NK-92 treated with Interleukin-12 subunit alpha and Interleukin-12 subunit beta, amount 100 ng/mL, for 24 hours (cell line): ENCODE measurements around the gene SARS1.

Experiments used
- DNase-seq: peaks from one replicate; lab custom pipeline; 2025; lab: John Stamatoyannopoulos, UW

Gene SARS1

DNA sequence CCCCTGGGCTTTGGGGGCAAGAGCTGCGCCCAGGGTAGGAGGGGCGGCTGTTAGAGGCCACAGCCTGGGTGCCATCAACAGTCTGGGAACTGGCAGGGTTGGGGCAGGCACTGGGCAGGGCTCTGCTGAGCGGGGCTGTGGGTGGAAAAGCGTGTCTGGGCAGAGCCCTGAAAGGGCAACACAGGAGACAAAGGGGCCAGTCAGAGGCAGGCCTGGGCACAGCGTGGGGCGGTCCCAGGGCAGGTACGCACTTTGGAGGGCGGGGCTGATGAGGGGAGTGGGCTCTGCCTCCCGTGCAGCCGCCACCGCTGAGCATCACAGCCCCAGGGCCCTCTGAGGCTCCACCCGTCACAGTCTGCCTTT lies 49.5 kb downstream of the SARS1 start:
- DNase-seq = no peak

DNA sequence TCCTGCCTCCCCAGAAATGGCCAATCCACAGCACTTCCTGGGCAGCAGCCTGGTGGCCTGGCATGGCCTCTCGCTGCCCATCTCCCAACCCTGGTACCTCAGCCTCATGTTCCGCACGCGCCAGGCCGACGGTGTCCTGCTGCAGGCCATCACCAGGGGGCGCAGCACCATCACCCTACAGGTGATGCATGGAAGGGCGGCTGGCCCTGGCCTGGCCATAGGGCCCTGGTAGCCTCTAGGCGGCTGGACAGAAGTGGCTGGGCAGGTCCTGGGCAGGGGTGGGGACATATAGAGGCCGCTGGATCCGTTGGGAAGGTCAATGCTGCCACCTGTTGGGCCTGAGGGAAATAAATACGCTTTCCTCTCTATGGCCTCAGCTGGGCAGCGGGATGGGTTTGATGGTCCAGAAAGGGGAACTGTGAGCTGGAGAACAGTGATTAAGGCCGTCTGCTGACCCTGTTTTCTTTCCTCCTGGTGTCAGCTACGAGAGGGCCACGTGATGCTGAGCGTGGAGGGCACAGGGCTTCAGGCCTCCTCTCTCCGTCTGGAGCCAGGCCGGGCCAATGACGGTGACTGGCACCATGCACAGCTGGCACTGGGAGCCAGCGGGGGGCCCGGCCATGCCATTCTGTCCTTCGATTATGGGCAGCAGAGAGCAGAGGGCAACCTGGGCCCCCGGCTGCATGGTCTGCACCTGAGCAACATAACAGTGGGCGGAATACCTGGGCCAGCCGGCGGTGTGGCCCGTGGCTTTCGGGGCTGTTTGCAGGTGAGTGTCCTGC lies 50.1 kb downstream of the SARS1 start:
- no peak for DNase-seq

DNA sequence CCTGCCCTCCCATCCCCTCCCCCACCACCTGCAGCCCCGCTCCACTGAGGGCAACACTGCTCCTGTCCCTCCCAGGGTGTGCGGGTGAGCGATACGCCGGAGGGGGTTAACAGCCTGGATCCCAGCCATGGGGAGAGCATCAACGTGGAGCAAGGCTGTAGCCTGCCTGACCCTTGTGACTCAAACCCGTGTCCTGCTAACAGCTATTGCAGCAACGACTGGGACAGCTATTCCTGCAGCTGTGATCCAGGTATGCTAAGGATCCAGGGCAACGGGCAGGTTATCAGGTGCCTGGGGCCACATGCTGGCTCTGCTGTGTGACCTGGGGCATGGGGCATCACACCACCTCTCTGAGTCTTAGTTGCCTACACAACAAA lies 50.6 kb downstream of the SARS1 start:
- no peak for DNase-seq

DNA sequence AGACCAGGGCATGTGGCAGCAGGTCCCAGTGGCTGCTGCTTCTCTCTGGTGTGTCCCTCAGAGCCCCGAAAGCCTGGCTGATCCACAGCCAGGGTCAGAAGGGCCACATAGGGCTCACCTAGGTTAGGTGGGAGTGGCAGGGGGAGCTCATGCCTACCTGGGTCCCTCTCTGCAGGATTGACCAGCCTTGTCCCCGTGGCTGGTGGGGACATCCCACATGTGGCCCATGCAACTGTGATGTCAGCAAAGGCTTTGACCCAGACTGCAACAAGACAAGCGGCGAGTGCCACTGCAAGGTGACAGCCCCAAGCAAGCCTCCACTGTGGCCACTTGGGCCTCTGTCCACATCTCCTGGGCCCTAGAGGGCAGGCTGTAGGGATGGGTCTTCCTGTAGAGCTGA lies 51.3 kb downstream of the SARS1 start:
- DNase-seq = no peak

DNA sequence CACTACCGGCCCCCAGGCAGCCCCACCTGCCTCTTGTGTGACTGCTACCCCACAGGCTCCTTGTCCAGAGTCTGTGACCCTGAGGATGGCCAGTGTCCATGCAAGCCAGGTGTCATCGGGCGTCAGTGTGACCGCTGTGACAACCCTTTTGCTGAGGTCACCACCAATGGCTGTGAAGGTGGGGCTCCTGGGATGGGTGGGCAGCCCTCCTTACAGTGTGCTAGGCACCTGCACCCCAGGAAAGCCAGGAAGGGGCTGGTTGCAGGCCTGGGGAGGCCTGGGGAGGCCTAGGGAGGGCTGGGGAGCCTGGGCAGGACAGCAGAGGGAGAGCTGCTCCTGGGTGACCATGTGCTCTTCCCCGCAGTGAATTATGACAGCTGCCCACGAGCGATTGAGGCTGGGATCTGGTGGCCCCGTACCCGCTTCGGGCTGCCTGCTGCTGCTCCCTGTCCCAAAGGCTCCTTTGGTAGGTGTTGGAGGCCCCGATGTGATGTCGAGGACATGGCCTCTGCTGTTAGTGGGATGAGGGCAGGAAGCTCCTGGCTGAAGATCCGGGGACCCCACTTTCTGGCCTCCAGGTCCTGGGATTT lies 52.1 kb downstream of the SARS1 start:
- DNase-seq = no peak

DNA sequence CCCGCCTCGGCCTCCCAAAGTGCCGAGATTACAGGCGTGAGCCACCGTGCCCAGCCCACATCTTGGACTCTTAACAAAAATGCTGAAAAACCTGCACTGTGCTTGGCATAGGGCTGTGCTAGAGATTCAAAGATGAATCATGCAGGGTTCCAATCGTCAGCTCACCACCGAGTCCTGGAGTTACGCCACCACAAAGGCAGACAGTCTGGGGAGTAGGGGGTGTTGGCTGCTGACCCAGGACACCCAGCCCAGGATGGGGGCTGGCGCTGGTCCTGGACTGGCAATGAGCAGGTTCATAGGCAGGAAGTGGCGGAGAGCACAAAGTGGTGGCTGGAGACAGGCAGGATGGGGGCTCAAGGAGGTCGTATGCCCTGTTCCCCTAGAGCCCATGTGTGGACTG lies 53.2 kb downstream of the SARS1 start:
- DNase-seq = no peak

DNA sequence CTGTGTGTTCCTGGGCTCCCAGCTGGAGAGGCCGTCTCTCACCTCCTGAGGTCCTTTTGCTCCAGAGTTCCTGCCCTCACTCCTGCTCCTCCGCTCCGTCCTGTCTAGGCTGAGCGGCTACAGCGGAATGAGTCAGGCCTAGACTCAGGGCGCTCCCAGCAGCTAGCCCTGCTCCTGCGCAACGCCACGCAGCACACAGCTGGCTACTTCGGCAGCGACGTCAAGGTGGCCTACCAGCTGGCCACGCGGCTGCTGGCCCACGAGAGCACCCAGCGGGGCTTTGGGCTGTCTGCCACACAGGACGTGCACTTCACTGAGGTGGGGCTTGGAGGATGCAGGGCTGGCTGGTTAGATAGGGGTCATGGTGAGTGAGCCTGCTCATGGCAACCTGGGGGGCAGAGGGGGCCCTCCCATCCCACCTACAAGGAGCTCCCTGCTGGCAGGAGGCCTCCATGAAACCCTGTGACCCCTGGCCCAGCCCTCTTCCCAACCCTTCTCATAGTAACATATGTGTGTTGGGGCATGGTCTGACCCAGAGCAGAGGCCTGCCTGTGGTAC lies 54.1 kb downstream of the SARS1 start:
- no peak for DNase-seq

DNA sequence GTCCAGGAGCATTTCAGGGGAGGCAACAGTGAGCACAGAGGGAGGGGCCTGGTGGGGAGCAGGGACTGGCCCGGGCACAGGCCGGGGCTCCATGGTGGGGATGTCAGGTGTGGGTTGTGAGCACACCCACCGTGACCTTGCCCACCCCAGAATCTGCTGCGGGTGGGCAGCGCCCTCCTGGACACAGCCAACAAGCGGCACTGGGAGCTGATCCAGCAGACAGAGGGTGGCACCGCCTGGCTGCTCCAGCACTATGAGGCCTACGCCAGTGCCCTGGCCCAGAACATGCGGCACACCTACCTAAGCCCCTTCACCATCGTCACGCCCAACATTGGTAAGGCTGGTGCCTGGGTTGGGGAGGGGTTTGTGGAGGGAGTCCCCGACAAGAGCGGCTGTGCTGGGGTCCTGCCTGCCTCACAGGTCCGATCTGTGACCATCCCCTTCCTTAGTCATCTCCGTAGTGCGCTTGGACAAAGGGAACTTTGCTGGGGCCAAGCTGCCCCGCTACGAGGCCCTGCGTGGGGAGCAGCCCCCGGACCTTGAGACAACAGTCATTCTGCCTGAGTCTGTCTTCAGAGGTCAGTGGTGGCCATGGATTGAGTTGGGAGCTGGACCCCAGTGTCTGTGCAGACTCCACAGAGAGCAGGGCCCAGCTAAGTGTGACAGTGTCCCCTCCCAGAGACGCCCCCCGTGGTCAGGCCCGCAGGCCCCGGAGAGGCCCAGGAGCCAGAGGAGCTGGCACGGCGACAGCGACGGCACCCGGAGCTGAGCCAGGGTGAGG lies 54.9 kb downstream of the SARS1 start:
- no peak for DNase-seq

DNA sequence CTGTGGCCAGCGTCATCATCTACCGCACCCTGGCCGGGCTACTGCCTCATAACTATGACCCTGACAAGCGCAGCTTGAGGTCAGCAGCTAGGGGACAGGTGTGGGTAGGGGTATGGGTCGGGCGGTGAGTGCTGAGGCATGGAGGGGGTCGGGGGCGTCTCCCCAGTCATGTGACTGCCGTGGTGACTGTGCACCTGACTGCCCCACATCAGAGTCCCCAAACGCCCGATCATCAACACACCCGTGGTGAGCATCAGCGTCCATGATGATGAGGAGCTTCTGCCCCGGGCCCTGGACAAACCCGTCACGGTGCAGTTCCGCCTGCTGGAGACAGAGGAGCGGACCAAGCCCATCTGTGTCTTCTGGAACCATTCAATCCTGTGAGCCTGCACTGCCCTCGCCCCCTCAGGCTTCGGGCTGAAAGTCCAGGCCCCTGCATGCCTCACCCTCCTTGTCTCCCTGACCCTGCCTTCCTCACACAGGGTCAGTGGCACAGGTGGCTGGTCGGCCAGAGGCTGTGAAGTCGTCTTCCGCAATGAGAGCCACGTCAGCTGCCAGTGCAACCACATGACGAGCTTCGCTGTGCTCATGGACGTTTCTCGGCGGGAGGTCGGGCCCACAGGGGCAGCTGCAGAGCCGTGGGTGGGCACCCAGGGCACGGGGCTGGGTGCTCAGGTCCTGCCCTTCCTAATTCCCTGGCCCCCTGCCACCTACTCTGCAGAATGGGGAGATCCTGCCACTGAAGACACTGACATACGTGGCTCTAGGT lies 55.7 kb downstream of the SARS1 start:
- DNase-seq = no peak

DNA sequence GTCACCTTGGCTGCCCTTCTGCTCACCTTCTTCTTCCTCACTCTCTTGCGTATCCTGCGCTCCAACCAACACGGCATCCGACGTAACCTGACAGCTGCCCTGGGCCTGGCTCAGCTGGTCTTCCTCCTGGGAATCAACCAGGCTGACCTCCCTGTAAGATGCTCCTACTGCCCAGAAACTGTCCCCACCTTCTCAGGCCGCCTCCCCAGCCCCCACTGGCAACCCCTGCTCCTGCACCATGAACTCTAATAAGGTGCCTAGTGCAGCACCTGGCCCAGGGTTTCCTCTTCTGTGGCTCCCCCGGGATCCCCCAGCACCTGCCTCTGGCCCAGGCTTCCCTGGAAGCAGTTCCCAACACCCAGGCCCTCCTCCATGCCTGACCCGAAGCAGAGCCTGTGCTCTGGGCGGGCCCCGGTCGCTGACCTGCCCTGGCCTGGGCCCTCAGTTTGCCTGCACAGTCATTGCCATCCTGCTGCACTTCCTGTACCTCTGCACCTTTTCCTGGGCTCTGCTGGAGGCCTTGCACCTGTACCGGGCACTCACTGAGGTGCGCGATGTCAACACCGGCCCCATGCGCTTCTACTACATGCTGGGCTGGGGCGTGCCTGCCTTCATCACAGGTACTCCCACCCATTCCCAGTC lies 56.4 kb downstream of the SARS1 start:
- DNase-seq = no peak

DNA sequence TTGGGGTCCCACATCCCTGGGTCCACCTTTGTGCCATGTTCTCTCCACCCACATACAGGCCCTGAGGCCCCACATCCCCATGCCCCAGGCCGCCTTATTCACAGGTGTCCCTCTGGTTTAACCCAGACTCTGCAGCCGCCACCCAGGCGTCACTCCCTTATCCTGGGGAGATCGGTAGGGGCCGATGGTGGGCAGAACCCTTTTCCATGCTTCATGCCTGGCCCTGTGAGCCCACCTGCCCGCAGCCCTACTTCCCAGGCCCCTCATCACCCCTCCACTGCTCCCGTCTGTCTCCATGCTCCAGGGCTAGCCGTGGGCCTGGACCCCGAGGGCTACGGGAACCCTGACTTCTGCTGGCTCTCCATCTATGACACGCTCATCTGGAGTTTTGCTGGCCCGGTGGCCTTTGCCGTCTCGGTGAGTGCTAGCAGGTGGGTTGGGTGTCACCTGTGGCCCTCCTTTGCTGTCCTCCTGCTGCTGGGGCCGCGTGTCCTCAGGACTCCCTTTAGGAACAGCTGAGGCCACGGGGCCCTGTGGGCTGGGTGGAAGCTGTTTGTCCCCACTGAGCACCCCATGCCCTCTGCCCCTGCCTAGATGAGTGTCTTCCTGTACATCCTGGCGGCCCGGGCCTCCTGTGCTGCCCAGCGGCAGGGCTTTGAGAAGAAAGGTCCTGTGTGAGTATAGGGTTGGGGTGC lies 57.1 kb downstream of the SARS1 start:
- no peak for DNase-seq

DNA sequence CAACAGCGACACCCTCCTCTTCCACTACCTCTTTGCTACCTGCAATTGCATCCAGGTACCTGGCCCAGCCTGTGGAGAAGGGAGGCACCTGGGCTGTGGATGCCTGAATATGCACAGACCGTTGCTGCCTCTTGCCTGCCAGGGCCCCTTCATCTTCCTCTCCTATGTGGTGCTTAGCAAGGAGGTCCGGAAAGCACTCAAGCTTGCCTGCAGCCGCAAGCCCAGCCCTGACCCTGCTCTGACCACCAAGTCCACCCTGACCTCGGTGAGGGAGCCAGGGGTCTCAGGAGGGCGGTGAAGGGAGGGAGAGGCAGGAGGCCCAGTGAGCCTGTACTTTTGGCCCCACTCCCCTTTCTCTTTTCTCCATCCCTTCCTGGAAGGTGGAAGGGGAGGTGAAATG lies 57.7 kb downstream of the SARS1 start:
- no peak for DNase-seq

DNA sequence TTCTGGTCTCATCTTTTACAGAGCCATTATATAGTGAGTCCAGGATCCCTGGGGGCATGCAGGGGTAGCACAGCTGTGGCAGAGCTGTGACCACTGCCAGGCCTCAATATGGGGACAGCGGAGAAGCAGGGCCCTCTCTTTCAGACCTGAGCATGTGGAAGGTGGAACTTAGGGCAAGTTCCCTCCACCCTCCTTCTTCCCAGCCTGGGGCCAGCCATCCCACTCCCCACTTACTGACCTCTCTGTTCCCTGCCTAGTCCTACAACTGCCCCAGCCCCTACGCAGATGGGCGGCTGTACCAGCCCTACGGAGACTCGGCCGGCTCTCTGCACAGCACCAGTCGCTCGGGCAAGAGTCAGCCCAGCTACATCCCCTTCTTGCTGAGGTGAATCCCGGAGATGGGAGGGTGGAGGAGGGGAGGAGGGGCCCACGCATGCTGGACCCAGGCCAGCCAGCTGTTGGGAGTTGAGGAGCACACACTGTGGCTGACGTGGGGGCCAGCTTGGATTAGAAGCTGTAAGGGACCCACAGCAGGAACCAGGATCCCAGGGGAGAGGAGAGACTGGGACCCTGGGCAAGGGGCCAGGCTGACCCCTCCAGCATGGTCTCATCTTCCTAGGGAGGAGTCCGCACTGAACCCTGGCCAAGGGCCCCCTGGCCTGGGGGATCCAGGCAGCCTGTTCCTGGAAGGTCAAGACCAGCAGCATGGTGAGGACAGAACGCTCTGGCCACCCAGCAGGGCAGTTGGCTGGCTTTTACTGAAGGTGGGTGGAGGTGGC lies 58.5 kb downstream of the SARS1 start:
- no peak for DNase-seq

DNA sequence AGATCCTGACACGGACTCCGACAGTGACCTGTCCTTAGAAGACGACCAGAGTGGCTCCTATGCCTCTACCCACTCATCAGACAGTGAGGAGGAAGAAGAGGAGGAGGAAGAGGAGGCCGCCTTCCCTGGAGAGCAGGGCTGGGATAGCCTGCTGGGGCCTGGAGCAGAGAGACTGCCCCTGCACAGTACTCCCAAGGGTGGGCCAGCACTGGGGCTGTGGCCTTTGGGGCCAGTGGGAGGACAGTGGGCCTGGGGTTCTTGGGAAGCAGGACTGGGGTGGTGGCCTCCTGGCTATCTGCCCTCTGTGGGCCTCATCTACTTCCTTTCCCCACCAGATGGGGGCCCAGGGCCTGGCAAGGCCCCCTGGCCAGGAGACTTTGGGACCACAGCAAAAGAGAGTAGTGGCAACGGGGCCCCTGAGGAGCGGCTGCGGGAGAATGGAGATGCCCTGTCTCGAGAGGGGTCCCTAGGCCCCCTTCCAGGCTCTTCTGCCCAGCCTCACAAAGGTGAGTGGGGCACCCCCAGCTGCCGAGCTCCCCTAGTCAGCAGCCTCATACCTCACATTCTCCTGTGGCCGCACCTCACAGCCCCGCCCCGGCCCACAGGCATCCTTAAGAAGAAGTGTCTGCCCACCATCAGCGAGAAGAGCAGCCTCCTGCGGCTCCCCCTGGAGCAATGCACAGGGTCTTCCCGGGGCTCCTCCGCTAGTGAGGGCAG lies 59.3 kb downstream of the SARS1 start:
- DNase-seq = no peak

DNA sequence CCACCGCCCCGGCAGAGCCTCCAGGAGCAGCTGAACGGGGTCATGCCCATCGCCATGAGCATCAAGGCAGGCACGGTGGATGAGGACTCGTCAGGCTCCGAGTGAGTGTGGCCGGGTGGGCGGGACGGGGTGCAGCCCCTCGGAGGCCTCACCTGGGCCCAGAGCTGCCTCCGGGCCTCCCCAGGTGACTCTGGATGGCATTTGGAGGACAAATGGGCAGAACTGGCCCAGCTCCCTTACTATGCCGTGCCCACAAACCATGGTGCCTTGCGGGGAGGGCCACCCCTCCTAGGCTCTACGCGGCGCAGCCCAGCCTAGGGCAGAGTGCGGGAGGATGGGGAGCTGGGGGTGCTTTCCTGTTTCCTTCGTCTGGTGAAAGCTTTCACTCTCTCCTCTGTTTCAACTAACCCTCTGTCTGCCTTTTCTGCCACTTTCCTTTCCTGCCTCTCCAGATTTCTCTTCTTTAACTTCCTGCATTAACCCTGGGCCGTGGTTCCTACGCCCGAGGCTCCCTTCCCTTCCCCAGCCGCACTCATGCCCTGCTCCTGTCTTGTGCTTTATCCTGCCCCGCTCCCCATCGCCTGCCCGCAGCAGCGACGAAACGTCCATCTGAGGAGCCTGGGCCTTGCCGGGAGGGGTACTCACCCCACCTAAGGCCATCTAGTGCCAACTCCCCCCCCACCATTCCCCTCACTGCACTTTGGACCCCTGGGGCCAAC lies 60.0 kb downstream of the SARS1 start:
- DNase-seq = no peak

DNA sequence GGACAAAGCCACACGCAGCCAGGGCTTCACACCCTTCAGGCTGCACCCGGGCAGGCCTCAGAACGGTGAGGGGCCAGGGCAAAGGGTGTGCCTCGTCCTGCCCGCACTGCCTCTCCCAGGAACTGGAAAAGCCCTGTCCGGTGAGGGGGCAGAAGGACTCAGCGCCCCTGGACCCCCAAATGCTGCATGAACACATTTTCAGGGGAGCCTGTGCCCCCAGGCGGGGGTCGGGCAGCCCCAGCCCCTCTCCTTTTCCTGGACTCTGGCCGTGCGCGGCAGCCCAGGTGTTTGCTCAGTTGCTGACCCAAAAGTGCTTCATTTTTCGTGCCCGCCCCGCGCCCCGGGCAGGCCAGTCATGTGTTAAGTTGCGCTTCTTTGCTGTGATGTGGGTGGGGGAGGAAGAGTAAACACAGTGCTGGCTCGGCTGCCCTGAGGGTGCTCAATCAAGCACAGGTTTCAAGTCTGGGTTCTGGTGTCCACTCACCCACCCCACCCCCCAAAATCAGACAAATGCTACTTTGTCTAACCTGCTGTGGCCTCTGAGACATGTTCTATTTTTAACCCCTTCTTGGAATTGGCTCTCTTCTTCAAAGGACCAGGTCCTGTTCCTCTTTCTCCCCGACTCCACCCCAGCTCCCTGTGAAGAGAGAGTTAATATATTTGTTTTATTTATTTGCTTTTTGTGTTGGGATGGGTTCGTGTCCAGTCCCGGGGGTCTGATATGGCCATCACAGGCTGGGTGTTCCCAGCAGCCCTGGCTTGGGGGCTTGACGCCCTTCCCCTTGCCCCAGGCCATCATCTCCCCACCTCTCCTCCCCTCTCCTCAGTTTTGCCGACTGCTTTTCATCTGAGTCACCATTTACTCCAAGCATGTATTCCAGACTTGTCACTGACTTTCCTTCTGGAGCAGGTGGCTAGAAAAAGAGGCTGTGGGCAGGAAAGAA lies 61.1 kb downstream of the SARS1 start:
- no peak for DNase-seq

DNA sequence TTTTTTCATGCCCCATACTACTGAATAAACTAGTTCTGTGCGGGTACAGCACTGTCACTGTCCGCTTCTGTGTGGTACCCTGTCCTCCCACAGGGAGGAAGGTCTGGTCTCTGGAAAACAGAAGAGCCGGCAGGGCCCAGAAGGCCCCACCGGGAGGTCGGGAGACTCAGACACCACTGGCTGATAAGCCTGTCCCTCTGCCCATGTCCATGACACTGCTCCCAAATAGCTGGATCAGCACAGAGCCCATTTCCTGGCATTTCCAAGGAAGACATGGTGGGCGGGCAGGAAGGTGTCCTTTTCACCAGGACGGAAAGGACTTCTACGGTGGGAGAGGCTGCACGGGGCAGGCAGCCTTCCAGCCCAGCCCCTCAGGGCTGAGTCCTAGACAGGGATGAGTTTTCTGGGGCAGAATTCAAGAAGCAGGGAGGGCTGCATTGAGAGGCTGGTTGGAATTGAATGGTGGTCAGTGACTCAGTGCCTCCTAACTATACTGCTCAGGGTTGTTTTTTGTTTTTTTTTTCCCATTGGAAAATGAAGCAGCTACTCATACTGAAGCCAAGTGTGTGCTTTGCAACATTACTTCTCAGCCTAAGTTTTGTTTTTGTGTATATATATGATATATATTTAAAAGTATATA lies 62.1 kb downstream of the SARS1 start:
- no peak for DNase-seq
